ENCODE data around the gene LMF1. TPM values are rescaled to one million over a fixed set of nuclear protein-coding genes. Genes with fewer than 3 reads are reported as not detected.
A peak's percentile ranks its signal among the peaks of the same experiment; 100 is the strongest.

Gene LMF1
- total and polyA plus RNA-seq, 2 of the 13 experiments (the other 11 are each of a cell fraction or from before 2014, with no cell fraction given), result 6.8 to 8.5 TPM

DNA sequence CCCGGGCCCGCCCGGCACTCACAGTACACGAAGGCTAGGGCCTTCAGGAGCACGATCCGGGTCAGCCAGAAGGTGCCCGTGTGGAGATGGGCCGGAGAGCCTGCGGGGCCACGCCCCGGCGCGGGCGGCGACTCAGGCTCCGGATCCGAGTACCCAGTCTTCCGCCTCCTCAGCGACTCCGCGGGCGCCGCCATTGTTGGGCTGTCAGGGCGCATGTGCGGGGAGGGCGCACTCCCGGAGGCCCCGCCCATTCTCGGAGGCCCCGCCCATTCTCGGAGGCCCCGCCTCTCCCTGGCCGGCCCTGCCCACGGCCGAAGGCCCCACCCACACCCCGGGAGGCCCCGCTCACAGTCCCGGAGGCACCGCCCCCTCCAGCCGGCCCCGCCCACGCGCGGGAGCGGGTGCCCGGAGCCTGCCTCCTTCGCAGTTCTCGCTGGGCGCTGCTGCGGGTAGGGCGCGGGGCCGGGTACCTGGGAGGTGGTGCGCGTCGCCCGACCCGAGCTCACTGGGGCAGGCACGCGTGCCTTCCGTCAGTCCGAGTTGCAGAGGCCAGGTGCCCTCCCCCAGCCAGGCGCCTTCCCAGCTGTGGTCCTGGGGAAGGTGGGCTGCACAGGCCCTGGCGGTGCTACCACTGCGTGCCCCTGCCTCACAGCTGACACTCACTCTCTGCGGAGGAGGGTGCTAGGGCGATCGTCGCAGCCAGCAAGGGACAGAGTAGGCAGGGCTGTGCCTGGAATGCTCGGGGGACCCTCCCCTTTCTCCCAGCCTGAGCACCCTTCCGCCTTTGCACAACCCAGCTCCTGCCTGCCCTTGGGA lies at the start of gene LMF1 (continued):
- TF ChIP-seq, protein P1, sequence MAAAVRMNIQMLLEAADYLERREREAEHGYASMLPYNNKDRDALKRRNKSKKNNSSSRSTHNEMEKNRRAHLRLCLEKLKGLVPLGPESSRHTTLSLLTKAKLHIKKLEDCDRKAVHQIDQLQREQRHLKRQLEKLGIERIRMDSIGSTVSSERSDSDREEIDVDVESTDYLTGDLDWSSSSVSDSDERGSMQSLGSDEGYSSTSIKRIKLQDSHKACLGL (CRISPR knock-in tag; IDR thresholded peaks at IDR 0.05), result peak; percentile 50; the same call in 1 of the 2 replicates
- TF ChIP-seq ZNF367 (CRISPR knock-in tag; IDR thresholded peaks at IDR 0.05; ENCODE audit: borderline replicate concordance), result peak; percentile 55; the same call in 1 of the 2 replicates
- TF ChIP-seq MXI1 (IDR thresholded peaks at IDR 0.05; ENCODE audit: borderline replicate concordance, low read depth, low read length), result peak; percentile 65; the same call in 1 of the 3 replicates
- TF ChIP-seq SNAPC2 (CRISPR knock-in tag; IDR thresholded peaks at IDR 0.05), result no peak
- TF ChIP-seq ZBTB3 (CRISPR knock-in tag; IDR thresholded peaks at IDR 0.05; ENCODE audit: borderline replicate concordance, low read depth), result peak; percentile 79; the same call in 1 of the 2 replicates
- TF ChIP-seq, protein P2, sequence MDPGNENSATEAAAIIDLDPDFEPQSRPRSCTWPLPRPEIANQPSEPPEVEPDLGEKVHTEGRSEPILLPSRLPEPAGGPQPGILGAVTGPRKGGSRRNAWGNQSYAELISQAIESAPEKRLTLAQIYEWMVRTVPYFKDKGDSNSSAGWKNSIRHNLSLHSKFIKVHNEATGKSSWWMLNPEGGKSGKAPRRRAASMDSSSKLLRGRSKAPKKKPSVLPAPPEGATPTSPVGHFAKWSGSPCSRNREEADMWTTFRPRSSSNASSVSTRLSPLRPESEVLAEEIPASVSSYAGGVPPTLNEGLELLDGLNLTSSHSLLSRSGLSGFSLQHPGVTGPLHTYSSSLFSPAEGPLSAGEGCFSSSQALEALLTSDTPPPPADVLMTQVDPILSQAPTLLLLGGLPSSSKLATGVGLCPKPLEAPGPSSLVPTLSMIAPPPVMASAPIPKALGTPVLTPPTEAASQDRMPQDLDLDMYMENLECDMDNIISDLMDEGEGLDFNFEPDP (CRISPR knock-in tag; conservative IDR thresholded peaks at IDR 0.05), result no peak
- TF ChIP-seq LCORL (IDR thresholded peaks at IDR 0.05), result no peak
- TF ChIP-seq LCORL (CRISPR knock-in tag; IDR thresholded peaks at IDR 0.05), result peak; percentile 76; the same call in 1 of the 2 replicates
- TF ChIP-seq SOX6 (IDR thresholded peaks at IDR 0.05), result no peak
- TF ChIP-seq SOX6 (CRISPR knock-in tag; IDR thresholded peaks at IDR 0.05), result peak; percentile 35; the same call in 1 of the 2 replicates
- no peak for TF ChIP-seq TBL1XR1 (IDR thresholded peaks at IDR 0.05; ENCODE audit: borderline replicate concordance, low read length, partially characterized antibody)
- 0 out of 2 replicates have a peak, but pooled peaks have one; percentile 31 for TF ChIP-seq RELA (CRISPR knock-in tag; IDR thresholded peaks at IDR 0.05)
- peak; percentile 63; the same call in 1 of the 2 replicates for TF ChIP-seq MEF2D (CRISPR knock-in tag; IDR thresholded peaks at IDR 0.05)
- peak; percentile 68 for TF ChIP-seq HNRNPH1 (optimal IDR thresholded peaks at IDR 0.05; ENCODE audit: low read depth, low read length)
- peak; percentile 32; the same call in 1 of the 2 replicates for TF ChIP-seq MZF1 (CRISPR knock-in tag; IDR thresholded peaks at IDR 0.05; ENCODE audit: borderline replicate concordance)
- TF ChIP-seq FIP1L1 (IDR thresholded peaks at IDR 0.05; ENCODE audit: borderline replicate concordance, insufficient read depth, low read depth, low read length), result no peak
- no peak; the same call in 1 of the 2 replicates for TF ChIP-seq ZNF263 (CRISPR knock-in tag; IDR thresholded peaks at IDR 0.05)
- no peak for TF ChIP-seq THYN1 (CRISPR knock-in tag; IDR thresholded peaks at IDR 0.05; ENCODE audit: borderline replicate concordance, low read depth)
- peak; percentile 84 for TF ChIP-seq ELF1 (CRISPR knock-in tag; IDR thresholded peaks at IDR 0.05)
- TF ChIP-seq, protein P3, sequence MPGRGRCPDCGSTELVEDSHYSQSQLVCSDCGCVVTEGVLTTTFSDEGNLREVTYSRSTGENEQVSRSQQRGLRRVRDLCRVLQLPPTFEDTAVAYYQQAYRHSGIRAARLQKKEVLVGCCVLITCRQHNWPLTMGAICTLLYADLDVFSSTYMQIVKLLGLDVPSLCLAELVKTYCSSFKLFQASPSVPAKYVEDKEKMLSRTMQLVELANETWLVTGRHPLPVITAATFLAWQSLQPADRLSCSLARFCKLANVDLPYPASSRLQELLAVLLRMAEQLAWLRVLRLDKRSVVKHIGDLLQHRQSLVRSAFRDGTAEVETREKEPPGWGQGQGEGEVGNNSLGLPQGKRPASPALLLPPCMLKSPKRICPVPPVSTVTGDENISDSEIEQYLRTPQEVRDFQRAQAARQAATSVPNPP (CRISPR knock-in tag; IDR thresholded peaks at IDR 0.05), result no peak
- no peak for TF ChIP-seq HHEX (CRISPR knock-in tag; IDR thresholded peaks at IDR 0.05)
- TF ChIP-seq, protein P4, sequence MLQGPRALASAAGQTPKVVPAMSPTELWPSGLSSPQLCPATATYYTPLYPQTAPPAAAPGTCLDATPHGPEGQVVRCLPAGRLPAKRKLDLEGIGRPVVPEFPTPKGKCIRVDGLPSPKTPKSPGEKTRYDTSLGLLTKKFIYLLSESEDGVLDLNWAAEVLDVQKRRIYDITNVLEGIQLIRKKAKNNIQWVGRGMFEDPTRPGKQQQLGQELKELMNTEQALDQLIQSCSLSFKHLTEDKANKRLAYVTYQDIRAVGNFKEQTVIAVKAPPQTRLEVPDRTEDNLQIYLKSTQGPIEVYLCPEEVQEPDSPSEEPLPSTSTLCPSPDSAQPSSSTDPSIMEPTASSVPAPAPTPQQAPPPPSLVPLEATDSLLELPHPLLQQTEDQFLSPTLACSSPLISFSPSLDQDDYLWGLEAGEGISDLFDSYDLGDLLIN (CRISPR knock-in tag; IDR thresholded peaks at IDR 0.05; ENCODE audit: borderline replicate concordance), result peak; percentile 56; the same call in 1 of the 2 replicates
- TF ChIP-seq ZNF317 (CRISPR knock-in tag; IDR thresholded peaks at IDR 0.05), result 0 out of 2 replicates have a peak, but pooled peaks have one; percentile 47
- TF ChIP-seq ZNF292 (CRISPR knock-in tag; IDR thresholded peaks at IDR 0.05; ENCODE audit: borderline replicate concordance, low read depth), result peak; percentile 63; the same call in 1 of the 2 replicates
- TF ChIP-seq NCOR1 (IDR thresholded peaks at IDR 0.05; ENCODE audit: borderline replicate concordance, low read length), result no peak
- TF ChIP-seq REL (CRISPR knock-in tag; conservative IDR thresholded peaks at IDR 0.05), result no peak; the same call in 1 of the 2 replicates

Data from HepG2 (cell line).